GM19328 (cell line): ENCODE measurements around the gene COL6A6.

ENCODE experiments used
- ATAC-seq: cut with Tn5 transposase; IDR thresholded peaks from one replicate; pipeline ENCODE4 v1.9.1; 2021; ENCODE audit warnings: mild to moderate bottlenecking, moderate library complexity; ENCODE audit not compliant: unreplicated experiment

Gene COL6A6, protein sequence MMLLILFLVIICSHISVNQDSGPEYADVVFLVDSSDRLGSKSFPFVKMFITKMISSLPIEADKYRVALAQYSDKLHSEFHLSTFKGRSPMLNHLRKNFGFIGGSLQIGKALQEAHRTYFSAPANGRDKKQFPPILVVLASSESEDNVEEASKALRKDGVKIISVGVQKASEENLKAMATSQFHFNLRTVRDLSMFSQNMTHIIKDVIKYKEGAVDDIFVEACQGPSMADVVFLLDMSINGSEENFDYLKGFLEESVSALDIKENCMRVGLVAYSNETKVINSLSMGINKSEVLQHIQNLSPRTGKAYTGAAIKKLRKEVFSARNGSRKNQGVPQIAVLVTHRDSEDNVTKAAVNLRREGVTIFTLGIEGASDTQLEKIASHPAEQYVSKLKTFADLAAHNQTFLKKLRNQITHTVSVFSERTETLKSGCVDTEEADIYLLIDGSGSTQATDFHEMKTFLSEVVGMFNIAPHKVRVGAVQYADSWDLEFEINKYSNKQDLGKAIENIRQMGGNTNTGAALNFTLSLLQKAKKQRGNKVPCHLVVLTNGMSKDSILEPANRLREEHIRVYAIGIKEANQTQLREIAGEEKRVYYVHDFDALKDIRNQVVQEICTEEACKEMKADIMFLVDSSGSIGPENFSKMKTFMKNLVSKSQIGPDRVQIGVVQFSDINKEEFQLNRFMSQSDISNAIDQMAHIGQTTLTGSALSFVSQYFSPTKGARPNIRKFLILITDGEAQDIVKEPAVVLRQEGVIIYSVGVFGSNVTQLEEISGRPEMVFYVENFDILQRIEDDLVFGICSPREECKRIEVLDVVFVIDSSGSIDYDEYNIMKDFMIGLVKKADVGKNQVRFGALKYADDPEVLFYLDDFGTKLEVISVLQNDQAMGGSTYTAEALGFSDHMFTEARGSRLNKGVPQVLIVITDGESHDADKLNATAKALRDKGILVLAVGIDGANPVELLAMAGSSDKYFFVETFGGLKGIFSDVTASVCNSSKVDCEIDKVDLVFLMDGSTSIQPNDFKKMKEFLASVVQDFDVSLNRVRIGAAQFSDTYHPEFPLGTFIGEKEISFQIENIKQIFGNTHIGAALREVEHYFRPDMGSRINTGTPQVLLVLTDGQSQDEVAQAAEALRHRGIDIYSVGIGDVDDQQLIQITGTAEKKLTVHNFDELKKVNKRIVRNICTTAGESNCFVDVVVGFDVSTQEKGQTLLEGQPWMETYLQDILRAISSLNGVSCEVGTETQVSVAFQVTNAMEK (N-terminal part only)

GRCh38 chr3:130516645-130517512, at the start of gene COL6A6:
TSS of gene COL6A6 (plus strand) at chr3:130517177. CDS start at chr3:130560365, 43,188 bp downstream.
- no peak for ATAC-seq

DNA sequence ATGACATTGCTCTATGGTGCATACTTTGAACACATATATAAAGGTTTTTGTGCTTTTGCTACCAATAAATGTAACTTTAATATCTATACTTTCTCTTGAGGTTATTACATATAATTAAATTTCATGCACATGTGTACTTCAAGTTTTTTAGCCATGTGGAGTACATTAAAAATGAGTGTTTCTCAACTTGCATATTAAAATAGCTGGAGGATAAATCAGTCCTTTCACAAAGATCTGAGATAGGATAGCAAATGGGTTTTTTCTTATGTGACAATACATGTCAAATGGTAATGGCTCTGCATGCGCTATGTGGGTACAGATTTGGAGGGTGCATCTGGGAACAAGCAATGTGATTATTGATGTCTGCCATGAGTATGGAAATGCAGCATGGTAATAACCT, 48.7 kb upstream of the COL6A6 start:
- ATAC-seq, result no peak

DNA sequence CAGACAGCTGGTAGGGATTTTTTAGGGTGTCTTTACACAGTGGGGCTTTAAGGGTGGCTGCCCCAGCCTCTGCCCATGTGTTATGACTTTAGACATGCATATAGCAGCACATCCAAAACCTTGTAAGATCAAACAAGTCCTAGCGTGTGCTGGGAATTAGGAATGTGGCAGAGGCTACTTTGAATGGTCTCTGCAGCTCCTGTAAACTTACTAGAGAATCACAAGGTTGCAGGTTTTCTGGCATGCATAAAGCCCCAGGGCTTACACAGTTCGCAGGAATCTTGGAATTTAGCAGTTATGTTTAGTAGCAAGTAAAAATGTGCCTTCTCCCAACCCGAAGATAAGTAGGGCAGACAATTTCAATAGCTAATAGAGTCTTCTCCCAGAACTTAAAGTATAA, 46.9 kb upstream of the COL6A6 start:
- no peak for ATAC-seq

- ATAC-seq, result no peak
Observed at GRCh38 chr3:130473416-130473815, 43.6 kb upstream of the COL6A6 start.

DNA sequence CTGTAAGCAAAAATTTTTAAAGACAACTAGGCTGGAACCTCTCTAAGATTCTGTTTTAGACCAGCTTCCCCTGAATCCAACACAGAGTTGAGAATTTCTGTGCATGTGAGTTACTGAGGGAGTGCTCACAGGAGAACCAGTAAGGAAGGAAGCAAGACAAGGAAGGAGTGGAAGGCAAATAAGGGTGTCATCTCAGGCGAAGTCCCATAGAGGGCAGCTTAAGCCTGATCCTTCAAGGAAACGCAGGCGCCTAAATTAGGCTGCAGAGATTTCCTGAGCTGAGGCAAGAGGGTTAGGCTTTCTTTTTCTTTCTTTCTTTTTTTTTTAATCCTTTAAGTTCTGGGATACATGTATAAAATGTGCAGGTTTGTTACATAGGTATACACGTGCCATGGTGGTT, 36.2 kb upstream of the COL6A6 start:
- no peak for ATAC-seq

DNA sequence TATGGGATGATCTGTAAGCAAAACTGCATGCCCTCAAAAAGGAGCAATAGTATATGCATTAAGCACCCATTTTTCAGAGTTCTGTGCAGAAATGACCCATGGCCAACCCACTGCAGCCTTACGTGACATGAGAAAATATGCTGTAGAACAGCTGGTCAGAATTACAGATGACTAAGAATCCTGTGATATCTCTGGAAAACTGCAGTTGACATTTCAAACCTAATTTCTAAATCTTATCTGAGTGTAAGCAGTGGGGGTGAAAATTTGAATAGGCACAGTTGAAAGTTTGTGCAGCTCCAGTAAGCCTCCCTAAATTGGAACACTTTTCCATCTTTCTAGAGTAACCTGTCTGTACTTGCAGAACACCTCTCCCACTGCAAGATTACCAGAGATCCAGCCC, 28.7 kb upstream of the COL6A6 start:
- no peak for ATAC-seq

DNA sequence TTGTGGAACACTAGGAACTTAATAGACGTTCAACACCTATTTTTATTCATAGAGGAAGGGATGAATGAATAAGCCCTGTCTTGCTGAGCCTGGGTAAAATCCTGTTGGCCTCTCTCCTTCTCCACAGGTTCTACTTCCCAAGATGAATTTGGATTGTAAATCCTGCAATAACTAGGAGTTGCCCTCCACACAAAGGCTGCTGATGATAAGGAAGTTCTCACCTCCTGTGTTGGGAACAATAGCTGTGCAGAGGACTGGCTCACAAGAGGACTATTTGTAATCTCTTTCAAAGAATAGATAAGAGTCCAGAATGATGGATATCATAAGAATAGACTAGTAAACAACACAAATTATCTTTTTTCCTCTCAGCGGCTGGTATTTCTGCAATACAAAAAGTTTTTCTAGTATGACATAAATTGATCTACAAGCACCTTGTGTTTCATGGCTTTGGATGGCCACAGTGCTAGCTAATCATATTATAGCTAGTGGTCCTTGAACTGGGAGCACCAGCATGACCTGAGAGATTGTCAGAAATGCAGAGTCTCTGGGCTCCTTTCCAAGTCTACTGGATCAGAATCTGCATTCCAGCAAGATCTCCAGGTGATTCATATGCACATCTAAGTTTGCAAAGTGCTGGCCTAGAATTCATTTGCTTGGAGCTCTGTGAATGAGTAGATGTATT, 28.1 kb upstream of the COL6A6 start:
- ATAC-seq, result no peak

- no peak for ATAC-seq
Observed at GRCh38 chr3:130490241-130490640, 26.7 kb upstream of the COL6A6 start.

DNA sequence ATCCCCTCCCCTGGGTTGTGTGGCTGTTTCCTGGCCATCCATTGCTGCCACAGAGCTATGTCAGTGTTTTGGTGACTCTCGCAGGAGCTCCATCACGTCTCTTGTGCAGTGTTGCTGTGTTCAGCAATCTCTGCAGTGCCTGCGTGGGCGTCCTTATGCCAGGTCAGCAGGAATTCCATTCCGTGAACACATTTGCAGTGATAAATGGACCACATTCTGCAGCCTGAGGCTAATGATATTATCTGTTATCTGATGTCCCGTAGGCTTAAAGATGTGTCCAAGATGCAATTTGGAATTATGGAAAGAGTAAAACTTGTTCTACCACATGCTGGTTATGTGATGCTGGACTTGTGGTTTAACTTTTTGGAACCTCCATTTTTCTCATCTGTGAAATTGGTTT, 25.5 kb upstream of the COL6A6 start:
- ATAC-seq, result no peak

GRCh38 chr3:130504701-130505100, 12.3 kb upstream of the COL6A6 start:
- ATAC-seq, result no peak

- ATAC-seq, result no peak
Observed at GRCh38 chr3:130506031-130506430, 10.9 kb upstream of the COL6A6 start.

GRCh38 chr3:130507746-130508145, 9.2 kb upstream of the COL6A6 start:
- ATAC-seq, result no peak

DNA sequence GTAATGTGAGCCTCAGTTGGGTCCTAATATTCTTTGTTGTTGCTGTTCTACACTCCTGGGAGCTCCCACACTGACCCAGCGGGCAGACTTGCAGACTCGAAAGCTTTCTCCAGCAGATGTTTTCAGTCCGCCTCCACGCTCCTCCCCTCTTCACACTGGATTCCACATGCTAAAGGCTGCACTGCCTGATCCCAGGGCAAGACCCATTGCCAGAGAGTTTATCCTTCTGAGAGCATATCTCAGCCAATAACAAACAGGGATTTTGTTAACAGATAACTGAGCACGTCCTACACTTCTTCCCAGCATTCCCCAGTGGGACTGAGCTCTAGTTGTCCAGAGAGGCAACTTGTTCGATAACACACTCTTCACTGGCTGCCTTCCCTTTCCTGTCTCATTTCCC, 8.0 kb upstream of the COL6A6 start:
- no peak for ATAC-seq

DNA sequence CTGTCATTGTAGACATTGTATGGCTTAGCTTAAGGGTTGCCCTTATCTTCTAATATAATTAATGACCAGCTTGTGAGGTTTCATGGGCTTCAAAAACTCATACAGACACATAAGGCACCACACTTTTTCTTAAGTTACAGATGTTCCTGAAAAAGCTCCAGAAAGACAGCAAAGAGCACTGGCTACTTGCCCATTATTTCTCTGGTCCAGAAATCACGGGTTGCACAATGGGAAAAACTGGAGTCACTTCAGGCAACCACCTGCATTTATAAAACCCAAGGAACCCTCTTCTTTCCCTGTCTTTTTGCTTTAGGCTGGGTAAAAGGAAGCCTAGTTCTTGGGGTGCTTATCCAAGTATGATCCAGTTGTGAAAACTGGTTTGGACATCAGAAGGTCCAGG, 2.3 kb upstream of the COL6A6 start:
- ATAC-seq, result no peak

GRCh38 chr3:130515755-130516154, 1.2 kb upstream of the COL6A6 start:
- ATAC-seq, result no peak

GRCh38 chr3:130517602-130518001, 625 bp downstream of the COL6A6 start:
- no peak for ATAC-seq

DNA sequence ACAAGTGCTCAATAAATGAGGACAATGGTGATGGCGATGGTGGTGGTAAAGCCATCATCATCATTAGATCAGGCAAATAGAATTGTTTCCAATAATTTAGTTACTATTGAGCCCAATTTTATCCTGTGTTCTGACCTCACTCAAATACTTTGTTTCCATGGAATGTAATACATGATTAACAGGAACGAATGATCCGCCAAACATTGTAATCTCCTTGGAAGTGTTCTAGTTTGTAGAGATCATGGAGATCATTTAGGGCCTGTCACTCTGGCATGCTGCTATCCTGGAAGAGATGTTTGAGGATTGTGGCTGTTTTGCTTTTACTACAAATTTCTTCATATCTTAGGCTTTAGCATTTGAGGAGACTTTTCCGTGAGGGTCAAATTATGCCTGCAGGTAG, 2.8 kb downstream of the COL6A6 start:
- ATAC-seq, result no peak

GRCh38 chr3:130522399-130522798, 5.4 kb downstream of the COL6A6 start:
- no peak for ATAC-seq

GRCh38 chr3:130527426-130527825, 10.4 kb downstream of the COL6A6 start:
- ATAC-seq, result no peak

DNA sequence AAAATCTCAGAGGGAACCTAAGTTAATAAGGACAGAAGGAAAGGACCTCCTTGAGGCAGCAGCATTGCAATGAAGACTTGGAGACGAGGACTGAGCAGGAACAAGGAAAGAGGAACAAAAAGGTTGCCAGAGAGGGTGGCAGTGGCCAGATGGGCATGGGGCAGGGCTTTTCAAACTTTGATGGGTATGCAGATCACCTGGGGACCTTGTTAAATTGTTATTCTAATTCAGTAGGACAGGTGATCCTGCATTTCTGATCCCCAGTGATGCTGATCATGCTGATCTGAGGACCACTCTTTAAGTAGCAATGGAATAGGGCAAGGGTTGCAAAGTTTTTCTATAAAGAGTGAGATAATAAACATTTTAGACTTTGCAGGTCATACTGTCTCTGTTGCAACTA, 11.1 kb downstream of the COL6A6 start:
- ATAC-seq, result no peak
